ENCODE data around the gene PCDHGC4.

GRCh38 chr5:141506381-141507155 lies 21.7 kb downstream of the PCDHGC4 start:
- TF ChIP-seq CTCF (IDR thresholded peaks at IDR 0.05) (no peak), POLR2AphosphoS5 (IDR thresholded peaks at IDR 0.05; ENCODE audit: low read depth, low read length) (no peak), REST (IDR thresholded peaks at IDR 0.05; ENCODE audit: insufficient read depth in 1 of 2, low read depth in 2 of 2, low read length in 1 of 2) (no peak), SIN3A (IDR thresholded peaks at IDR 0.05; ENCODE audit: borderline replicate concordance, insufficient read depth, low read depth, low read length) (no peak), TCF7L2 (IDR thresholded peaks at IDR 0.05; ENCODE audit: low read depth, low read length) (no peak)
